GM21447 (cell line): ENCODE results near the gene CFL2.

Source experiments
- ATAC-seq: cut with Tn5 transposase; IDR thresholded peaks from one replicate; pipeline ENCODE4 v1.9.1; 2021; ENCODE audit not compliant: unreplicated experiment

Gene CFL2

GRCh38 chr14:34678306-34678705 lies 36.1 kb downstream of the CFL2 start:
- ATAC-seq, result no peak

- no peak for ATAC-seq
Measured at GRCh38 chr14:34676516-34677211, 37.7 kb downstream of the CFL2 start.

GRCh38 chr14:34673702-34674101 lies 40.7 kb downstream of the CFL2 start:
- ATAC-seq, result no peak

GRCh38 chr14:34671716-34672115 lies 42.7 kb downstream of the CFL2 start:
- ATAC-seq, result no peak

- ATAC-seq, result no peak
Measured at GRCh38 chr14:34668111-34668510, 46.3 kb downstream of the CFL2 start.

GRCh38 chr14:34667007-34667406 lies 47.4 kb downstream of the CFL2 start:
- no peak for ATAC-seq

GRCh38 chr14:34665785-34666435 lies 48.5 kb downstream of the CFL2 start:
- no peak for ATAC-seq

GRCh38 chr14:34662561-34663088 lies 51.8 kb downstream of the CFL2 start:
- no peak for ATAC-seq

GRCh38 chr14:34660796-34661195 lies 53.6 kb downstream of the CFL2 start:
- ATAC-seq, result no peak
